ENCODE measurements around the gene HDDC2.

The HDDC2 gene

DNA sequence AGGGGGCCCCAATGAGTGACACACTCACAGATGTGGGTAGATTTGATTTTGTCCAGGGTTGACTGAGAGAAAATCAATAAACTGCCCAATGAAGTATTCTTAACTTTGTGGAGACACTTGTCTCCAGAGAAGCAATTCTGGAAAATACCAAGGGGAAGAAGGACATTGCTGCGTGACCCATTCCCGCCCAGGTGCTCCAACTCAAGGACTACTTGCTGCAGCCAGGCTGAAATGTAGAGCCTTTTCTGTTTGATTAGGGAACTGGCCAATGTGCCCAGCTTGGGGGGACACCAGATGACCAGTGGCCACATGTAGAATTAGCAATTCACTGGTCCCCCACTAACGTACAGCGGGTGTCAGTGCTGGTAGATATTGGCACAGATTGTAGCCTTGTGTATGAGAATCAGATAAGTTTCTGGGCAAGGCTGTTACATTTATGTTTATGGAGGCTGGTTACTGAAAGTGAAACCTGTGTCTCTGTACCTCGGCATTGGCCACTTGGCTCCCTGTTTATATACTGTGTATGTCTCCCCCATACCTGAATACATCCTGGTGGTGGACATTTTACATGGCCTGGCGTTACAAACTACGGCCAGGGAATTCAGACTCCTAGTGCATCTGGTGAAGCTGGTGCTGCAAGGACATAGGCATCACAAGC lies 32.3 kb downstream of the HDDC2 start:
- no peak for DNase-seq (ENCODE audit: low read depth)

DNA sequence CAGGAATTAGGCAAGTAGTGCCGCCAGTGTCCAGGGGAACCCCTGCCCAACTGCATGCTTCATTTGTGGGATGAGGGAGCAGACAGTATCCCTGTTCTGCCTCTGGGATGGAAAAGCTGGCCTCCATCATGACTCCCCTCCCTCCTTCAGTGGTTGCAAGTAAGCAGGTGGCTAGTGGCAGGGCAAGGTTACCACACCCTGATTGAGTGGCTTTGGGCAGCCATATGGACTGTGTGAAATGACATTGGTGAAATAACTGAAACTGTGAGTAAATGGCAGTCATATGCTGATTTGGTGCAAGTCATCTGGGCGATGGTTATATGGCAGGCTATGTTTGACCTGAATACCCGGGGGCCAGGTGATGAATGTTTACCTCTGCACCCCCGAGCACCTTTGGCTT lies 33.0 kb downstream of the HDDC2 start:
- DNase-seq (ENCODE audit: low read depth), result no peak

DNA sequence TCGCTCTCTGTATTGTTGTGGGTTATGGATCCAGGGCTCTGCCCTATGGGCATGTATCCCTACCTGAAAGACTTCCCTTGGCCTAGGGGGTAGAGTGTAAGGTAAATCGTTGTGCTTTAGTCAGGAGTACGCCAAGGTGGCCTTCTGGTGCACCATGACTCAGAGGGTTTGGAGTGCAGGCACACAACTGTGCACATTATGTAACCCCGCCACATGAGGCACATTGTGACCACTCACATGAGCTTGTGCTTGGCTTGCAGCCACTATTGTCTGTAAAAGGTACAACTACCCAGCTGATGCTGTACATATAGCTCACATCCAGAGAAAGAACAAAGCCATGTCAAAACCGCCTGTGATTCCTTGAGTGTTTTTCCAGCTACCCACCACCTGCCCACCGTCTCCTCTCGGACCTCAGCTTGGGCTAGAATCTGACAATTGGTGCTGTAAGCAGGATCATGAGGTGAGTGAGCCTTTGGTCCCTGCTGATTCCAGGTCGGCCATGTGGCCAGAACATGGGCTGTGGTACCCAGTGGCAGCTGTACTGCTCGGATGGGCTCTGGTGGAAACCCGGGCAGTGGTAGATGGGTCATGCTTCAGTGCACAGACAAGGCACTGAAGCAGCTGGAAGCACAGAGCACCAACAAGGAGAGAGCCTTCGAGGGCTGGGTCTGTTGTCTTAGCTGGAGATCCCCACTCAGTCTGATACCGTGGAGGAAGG lies 33.8 kb downstream of the HDDC2 start:
- no peak for DNase-seq (ENCODE audit: low read depth)

DNA sequence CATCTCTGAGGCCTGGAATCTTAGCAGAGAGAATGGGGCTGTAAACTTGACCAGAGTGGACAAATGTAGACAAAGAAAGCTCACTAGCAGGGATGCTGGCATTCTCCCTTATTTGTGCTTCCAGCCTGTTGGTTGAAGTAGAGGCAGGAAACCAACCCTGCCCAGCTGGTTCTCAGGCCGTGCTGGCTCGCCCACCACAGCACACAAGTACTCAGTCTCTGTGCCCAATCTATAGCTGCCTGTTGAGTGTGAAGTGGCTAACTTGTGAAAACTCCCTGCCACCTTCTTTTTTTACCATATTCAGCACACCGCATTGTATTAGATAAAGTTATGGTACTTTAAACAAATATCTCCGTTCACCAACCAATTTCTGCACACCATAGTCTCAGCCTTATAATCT lies 37.3 kb downstream of the HDDC2 start:
- no peak for DNase-seq (ENCODE audit: low read depth)

DNA sequence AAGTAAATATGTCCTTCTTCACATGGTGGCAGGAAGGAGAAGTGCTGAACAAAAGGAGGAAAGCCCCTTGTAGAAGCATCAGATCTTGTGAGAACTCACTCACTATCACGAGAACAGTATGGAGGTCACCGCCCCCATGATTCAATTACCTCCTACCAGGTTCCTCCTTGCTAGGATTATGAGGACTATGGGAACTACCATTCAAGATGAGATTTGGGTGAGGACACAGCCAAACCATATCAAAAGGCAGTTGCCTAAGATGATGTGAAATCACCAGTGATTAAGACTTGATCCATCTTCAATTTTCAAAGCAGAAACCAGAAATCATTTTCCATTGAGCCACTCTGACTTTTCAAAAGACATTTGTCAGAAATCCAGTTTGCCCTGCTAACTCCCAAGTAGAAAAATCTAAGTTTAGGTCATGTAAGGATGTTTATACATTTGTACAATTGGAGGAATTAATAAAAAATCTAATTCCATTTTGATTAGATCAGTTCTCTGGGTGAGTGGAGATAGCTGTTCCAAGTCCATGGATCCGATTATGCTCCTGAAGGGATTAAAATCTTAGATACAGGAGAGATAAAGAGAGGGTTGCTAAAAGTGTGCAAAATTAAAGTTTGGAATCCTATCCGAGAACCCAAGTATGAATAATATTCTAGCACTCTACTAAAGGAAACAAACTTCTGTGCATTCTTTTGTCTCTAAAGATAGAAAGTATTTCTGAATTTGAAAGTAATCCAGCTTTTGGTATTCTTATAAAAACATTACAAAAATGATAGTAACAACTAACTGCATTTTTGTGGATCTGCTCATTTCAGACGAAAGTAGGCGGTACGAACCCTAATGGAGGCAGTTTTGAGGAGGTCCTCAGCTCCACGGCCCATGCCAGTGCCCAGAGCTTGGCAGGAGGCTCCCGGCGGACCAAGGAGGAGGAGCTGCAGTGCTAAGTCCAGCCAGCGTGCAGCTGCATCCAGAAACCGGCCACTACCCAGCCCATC lies 39.5 kb downstream of the HDDC2 start:
- peak; percentile 76 for DNase-seq (ENCODE audit: low read depth)

DNA sequence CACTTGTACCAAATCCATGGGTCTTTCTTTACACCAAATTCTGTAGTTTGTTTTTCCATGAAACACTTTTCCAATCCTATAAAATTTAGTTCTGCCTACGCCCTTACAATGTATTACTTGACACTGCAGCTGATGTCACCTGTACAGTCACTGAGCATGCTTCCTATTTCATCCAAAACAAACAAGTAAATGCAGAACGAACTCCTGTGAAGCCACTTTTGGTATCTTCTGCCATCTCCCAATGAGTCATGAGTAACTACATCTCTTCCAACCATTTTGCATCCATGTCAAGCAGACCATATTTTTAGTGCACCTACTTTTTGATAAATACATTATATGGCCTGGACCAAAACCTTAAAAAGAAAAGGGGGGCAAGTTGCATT lies 42.4 kb downstream of the HDDC2 start:
- DNase-seq (ENCODE audit: low read depth), result no peak

DNA sequence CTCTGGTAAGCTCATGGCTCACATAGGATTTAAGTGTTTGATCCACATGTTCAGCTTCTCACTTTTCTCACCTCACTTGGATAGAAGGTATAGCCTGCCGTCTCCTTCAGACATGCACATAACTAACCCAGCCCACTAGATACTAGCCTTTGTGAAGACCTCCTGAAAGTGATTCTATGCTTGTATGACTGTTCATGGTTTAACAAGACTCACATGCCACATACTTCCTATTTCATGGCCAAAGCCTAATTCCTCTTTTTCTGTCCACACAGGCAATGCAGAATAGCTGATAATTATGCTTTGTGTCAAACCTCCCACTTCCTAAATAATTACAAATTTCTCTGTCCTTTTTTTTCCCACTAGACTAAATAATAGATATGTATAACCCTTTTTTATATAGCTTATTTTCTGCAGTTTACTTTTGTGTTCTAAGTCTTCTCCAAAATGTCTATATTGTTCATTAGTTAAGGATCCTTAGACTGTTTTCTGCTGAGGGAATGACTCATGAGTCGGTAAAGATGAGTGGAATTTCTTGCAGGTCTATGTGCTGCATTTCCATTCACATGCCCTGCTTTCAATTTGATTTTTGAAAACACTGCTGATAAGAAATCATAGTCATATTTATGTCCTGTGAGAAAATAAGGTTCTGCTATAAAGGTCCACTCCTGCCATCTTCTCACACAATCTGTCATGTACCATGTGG lies 43.0 kb downstream of the HDDC2 start:
- no peak for DNase-seq (ENCODE audit: low read depth)

DNA sequence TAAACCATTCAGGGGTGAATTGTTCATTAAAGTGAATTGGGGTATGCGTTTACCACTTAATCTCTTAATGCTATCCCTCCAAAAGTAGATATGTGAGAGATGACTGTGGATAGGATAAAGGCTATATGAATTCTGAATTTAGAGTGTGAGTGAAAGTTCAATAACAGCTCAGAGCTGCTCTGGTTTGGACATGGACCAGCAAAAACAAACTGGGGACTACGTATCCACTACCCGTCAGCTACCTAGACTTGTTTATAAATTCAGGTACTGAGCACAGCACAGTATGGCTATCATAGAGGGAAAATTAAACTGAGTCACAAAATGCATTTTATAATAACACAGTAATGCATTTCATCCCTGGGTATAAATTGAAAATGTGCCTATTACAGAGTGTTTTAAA lies 44.4 kb downstream of the HDDC2 start:
- no peak for DNase-seq (ENCODE audit: low read depth)

DNA sequence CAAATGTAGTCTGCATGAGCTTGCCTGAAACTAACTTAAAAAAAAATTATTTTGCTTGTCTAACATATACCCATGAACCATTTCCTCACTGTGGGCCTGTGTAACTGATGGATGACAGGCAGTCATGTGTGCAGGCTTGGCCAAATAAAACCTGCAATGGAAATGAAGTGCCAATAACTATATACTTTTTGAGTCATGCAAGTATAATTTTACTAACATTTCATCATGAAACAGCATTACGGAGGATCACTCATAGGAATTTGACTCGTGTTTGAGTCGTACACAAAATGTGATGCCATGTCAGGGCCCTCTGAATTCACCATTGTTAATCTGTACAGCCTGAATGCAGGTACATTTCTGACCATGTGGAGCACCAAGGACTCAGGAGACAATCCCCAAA lies 46.6 kb downstream of the HDDC2 start:
- DNase-seq (ENCODE audit: low read depth), result peak; percentile 21

DNA sequence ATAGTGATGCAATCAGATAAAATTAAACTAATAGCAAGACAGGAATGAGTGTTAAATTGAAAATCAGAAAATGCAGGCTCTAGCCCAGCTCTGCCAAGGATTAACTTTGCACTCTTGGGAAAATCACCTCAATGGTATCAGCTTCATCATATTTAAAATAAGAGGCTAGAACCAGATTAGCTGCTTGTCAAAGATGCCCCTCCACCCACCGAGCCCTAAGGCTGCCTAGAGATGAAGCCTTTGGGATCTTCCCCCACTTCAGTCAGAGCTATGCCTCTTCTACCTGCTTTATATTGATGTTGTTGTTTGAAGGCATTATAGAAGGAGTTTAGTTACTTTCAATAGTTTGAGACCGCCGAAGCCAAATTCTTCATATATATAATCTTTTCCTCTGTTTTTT lies 47.4 kb downstream of the HDDC2 start:
- no peak for DNase-seq (ENCODE audit: low read depth)

DNA sequence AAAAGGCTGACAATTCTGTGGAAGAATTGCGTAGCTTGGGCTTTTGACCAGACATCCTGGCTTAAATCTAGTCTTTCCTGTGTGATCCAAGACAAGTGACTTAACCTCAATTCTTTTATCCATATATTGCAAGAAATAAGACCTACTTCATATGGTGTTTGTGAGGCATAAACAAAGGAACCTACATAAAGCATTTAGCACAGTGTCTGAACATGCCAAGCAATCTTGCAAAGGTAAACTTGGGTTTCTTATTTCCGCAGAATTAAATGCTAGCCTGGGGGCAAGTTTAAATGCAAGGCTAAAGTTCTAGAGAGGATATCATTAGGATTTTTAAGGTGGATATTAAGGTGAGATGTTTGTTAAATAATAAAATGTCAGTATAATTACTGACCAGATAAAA lies 47.9 kb downstream of the HDDC2 start:
- DNase-seq (ENCODE audit: low read depth), result no peak

DNA sequence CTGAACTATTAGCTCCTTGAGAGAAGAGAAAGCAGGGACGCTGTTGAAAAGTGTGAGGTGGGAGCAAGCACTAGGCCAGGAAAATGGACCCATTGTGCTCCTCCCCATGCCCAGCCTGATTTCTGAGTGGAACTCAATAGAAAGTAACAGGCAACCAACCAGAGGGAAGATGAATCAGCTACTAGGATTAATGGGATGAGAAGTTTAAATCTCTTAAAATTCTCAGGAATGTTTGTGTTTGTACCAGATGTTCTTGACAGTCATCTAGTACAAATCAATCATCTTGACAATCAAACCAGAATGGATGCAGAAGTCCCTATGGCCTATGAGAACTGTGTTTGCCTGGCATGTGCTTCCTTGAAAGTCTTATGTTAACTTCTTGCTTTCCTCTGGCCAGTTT lies 48.9 kb downstream of the HDDC2 start:
- DNase-seq (ENCODE audit: low read depth), result no peak

DNA sequence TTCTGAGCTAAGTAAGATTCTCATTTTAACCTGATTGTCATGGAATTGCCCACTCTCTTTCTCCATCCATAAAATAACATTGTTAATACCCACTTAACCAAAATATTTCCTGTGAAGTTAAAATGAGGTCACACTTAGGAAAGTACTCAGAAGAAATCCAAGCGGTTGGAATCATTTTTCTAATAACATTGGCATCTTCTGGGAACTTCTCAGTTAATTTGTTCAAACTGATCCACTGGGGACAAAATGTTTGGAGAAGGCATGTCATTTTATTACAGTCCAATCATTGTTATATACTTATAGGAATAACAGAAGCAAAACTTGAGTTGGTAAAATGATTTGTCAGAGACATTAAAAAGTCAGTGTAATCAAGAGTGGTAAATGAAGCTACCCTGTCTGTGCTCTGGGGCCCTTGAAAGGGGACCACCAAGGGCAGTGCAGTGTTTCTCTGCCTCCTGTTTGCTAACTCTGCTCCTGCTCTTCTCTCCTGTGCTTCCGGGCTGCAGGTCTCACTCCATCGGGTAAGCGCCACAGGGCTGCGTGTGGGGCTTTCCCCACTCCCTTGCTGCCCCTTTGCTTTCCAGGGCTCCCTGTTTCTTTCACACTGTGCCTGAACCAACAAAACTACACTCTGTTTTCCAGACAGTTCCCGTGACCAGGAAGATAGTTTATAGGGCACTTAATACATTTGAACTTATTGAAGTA lies 50.1 kb downstream of the HDDC2 start:
- no peak for DNase-seq (ENCODE audit: low read depth)

DNA sequence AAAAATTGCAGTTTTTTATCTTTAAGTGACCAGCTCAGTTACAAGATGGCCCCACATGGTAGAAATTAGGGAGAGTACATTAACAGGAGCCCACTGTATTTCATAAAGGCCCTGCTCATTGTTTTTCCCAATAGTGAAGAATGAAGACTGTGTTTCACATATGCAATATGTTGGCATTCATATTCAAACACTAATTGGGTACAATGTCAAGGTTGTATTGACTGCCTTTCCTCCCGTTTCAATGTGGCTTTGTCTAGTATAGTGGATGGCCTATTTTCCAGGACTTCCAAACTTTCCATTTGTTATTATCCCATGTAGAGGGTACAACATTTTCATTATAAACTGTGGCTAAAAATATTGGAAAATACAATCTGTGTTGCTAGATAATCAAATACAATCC lies 51.3 kb downstream of the HDDC2 start:
- no peak for DNase-seq (ENCODE audit: low read depth)

DNA sequence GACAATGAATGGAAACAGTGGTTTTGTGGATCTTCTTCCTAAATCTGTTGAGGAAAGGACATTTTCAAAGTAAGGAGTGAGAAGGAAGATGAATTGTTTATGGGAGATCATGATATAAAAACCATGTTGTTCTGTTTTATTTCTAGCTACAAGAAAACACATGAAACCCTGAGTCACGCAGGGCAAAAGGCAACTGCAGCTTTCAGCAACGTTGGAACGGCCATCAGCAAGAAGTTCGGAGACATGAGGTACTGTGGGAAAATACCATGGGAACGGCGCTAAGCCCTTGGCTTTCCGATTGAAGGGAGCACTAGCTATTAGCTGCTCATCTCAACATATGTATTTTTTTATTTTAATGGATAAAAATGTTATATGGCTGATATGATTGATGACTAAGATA lies 53.6 kb downstream of the HDDC2 start:
- DNase-seq (ENCODE audit: low read depth), result no peak

DNA sequence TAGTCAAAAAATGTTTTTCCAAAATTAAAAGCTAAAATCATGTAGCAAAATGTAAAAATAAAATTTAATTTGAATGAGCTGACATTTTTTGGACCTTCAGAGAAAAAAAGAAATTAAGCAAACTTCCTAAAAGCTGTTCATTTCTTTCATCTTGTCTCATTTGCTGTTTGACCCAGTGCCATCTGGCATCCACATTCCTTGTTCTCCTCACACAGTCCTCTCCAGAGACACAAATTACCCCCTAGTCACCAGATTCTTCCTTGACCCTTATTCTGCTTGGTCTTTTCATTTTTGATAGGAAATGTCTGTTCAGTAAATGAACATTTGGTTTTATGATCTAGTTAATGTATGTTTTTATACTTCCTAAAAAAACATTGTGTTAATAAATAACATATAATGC lies 55.2 kb downstream of the HDDC2 start:
- DNase-seq (ENCODE audit: low read depth), result no peak

DNA sequence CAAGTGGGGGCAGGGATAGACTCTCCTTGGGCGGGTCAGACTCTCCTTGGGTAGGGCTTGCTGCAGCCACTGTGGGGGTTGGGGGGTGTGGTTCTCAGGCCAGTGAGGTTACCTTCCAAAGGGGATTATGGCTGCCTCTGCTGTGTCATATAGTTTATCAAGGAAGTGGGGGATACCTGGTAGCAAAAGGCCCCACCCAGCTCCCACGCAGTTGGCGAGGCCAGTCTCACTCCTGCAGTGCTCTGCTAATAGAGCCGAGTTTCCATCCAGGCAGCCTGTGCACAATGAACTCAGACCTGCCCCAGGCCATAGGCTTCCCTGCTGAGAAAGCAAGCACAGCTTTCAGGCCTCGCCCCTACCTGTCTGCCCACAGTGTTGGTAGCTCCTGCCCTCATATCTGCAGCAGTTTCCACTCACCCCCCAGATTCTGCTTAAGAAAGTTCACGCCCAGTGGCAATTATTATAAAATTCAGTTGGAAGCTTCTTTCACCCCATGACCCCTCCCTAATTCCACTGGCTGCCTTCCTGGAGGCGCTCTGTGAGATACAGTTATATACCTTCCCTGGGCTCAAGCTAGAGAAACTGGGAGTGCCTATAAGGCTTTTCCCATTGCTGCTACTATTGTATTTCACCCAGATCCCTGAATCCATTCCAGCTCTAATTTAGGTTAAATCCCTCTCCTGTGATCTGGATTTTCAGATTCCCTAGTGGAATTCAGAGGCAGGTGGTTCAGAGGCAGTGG lies 56.1 kb downstream of the HDDC2 start:
- DNase-seq (ENCODE audit: low read depth), result no peak

DNA sequence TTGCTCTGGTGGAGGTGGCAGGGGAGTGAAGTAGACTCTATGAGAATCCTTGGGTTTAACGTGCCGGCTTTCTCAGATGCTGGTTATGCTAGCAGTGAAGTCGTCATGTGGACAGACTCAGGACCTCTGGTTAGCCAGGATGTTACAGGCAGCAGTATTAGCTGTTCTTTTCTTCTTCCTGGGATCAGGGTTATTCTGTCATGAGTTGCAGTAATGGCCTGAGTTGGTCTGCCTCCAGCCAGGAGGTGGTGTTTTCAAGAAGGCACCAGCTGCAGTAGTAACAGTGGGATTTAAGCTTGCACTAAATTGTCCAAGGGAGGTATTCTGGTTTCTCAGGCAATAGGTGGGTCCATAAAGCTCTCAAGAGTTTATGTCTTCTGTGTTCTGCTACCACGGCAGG lies 56.7 kb downstream of the HDDC2 start:
- no peak for DNase-seq (ENCODE audit: low read depth)

DNA sequence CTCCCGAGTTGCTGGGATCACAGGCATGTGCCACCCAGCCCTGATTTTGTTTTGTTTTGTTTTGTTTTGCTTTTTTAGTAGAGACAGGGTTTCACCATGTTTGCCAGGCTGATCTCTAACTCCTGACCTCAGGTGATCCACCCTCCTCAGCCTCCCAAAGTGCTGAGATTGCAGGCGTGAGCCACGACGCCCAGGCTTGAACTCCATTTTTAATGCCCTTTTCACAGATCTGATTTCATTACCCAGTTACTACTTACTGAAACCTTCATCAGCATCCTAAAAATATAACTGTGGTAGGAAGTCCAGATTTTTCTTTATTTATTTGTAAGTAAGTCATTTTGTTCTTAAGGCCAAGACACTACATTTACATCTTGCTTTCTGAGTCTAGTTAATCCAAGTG lies 64.0 kb downstream of the HDDC2 start:
- DNase-seq (ENCODE audit: low read depth), result no peak

DNA sequence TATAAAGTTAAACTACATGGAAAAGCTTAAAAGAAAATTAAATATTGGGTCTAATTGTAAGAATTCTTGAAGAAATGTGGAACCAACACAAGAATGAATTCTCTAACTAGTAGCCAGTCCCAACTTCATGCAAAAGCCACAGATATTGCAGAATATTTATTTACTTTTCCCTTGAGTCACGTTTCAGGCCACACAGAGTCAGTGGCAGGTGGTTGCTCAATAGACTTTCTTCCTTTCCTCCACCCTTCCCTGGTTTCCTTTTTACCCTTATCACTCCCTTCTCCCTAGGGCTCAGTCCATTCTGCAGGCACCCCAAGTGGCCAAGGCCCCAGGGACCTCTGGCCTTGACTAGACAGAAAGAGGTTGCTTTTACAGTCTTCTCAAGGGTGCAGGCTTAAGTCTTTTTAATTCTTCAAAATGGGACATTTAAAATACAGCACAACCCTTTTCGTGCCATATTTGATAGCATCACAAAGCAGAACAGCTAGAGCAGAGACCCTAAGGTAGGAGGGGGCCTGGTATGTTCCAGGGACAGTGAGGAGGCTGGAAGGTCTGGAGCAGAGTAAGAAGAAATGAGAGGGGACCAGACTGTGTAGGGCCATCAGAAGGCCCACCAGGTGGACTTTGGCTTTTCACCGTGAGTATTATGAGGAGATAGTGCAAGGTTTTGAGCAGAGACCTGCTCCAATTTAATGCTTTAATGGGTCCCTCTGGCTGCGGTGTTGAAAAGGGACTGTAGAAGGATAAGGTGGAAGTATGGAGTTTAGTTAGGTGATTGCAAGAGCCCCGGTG lies 65.0 kb downstream of the HDDC2 start:
- peak; percentile 67 for DNase-seq (ENCODE audit: low read depth)
